ENCODE measurements around the gene CBFB. TPM values are rescaled to one million over a fixed set of nuclear protein-coding genes. Genes with fewer than 3 reads are reported as not detected.
A peak's percentile ranks its signal among the peaks of the same experiment; 100 is the strongest.

CBFB gene
- total RNA-seq, 1 experiment from 2014 or later = 185 TPM

GRCh38 chr16:67100569-67101310 is 71.8 kb downstream of the CBFB start:
- DNase-seq (ENCODE audit: low spot score) = peak; percentile 33
- Histone ChIP-seq H3K9me3 (ENCODE audit: low read depth, low read length, poor library complexity, severe bottlenecking) (no peaks in the 10 kb centered on the region), H3K4me1 (ENCODE audit: insufficient read depth, low read length, poor library complexity, severe bottlenecking) (no peaks in the 10 kb centered on the region), H3K36me3 (ENCODE audit: insufficient read depth, low read length, poor library complexity, severe bottlenecking) (peaks cover 12% of the 10 kb centered on the region), H3K27ac (ENCODE audit: low read depth, low read length, poor library complexity, severe bottlenecking) (no peak overlapping the region), H3K4me3 (ENCODE audit: low read depth, low read length, poor library complexity, severe bottlenecking) (no peak overlapping the region), H3K27me3 (replicated peaks; ENCODE audit: insufficient read depth, low read depth, low read length, poor library complexity) (no peaks in the 10 kb centered on the region)
- TF ChIP-seq EZH2 (IDR thresholded peaks at IDR 0.05; ENCODE audit: borderline replicate concordance, low read depth, low read length, poor library complexity, severe bottlenecking) (no peak), CTCF (conservative IDR thresholded peaks at IDR 0.05; ENCODE audit: low read depth, low read length) (peak; percentile 47)
- ChIA-PET POLR2A (ENCODE audit: low non-redundant PET) (no interaction called here), CTCF (interaction anchor here (0.7 to 1.6 kb wide), 2 partner anchors 83 to 87 kb away, joined by 3 to 5 read pairs; no protein-coding TSS in a partner anchor)
- BruUV-seq (replicated peaks) = no TSS peak
- intact Hi-C loops (cut with micrococcal nuclease; ENCODE audit: unreplicated experiment) = loop anchor here (5.0 kb wide), 1 partner anchor 123 kb away; no protein-coding TSS in a partner anchor

- Histone ChIP-seq H3K9me3 (ENCODE audit: low read depth, low read length, poor library complexity, severe bottlenecking) (no peaks in the 10 kb centered on the region), H3K4me1 (ENCODE audit: insufficient read depth, low read length, poor library complexity, severe bottlenecking) (no peaks in the 10 kb centered on the region), H3K36me3 (ENCODE audit: insufficient read depth, low read length, poor library complexity, severe bottlenecking) (peaks cover 12% of the 10 kb centered on the region), H3K27ac (ENCODE audit: low read depth, low read length, poor library complexity, severe bottlenecking) (no peak overlapping the region), H3K4me3 (ENCODE audit: low read depth, low read length, poor library complexity, severe bottlenecking) (no peak overlapping the region), H3K27me3 (replicated peaks; ENCODE audit: insufficient read depth, low read depth, low read length, poor library complexity) (no peaks in the 10 kb centered on the region)
- no TSS peak for BruUV-seq (replicated peaks)
- ChIA-PET POLR2A (ENCODE audit: low non-redundant PET) (no interaction called here), CTCF (interaction anchor here (0.7 kb wide), 1 partner anchor 88 kb away, joined by 3 read pairs; no protein-coding TSS in a partner anchor)
- no peak for DNase-seq (ENCODE audit: low spot score)
- 0 out of 2 replicates have a peak, but pooled peaks have one; percentile 0 for TF ChIP-seq CTCF (conservative IDR thresholded peaks at IDR 0.05; ENCODE audit: low read depth, low read length)
- no peak for TF ChIP-seq EZH2 (IDR thresholded peaks at IDR 0.05; ENCODE audit: borderline replicate concordance, low read depth, low read length, poor library complexity, severe bottlenecking)
- intact Hi-C loops (cut with micrococcal nuclease; ENCODE audit: unreplicated experiment) = loop anchor here (5.0 kb wide), 1 partner anchor 124 kb away; no protein-coding TSS in a partner anchor
Observed at GRCh38 chr16:67101311-67102082, 72.5 kb downstream of the CBFB start.

GRCh38 chr16:67104061-67104460 is 75.1 kb downstream of the CBFB start:
- ChIA-PET CTCF (interaction anchor here (0.6 to 1.1 kb wide), 2 partner anchors 11 to 51 kb away, joined by 3 to 6 read pairs; no protein-coding TSS in a partner anchor), POLR2A (ENCODE audit: low non-redundant PET) (no interaction called here)
- H3K27me3 ChIP-seq (replicated peaks; ENCODE audit: insufficient read depth, low read depth, low read length, poor library complexity) = no peaks in the 10 kb centered on the region
- TF ChIP-seq CTCF (conservative IDR thresholded peaks at IDR 0.05; ENCODE audit: low read depth, low read length) = peak; percentile 34; the same call in 1 of the 2 replicates
- TF ChIP-seq EZH2 (IDR thresholded peaks at IDR 0.05; ENCODE audit: borderline replicate concordance, low read depth, low read length, poor library complexity, severe bottlenecking) = no peak
- H3K36me3 ChIP-seq (ENCODE audit: insufficient read depth, low read length, poor library complexity, severe bottlenecking) = peaks cover 5% of the 10 kb centered on the region
- no TSS peak for BruUV-seq (replicated peaks)
- no peak overlapping the region for H3K4me3 ChIP-seq (ENCODE audit: low read depth, low read length, poor library complexity, severe bottlenecking)
- H3K9me3 ChIP-seq (ENCODE audit: low read depth, low read length, poor library complexity, severe bottlenecking) = no peaks in the 10 kb centered on the region
- intact Hi-C loops (cut with micrococcal nuclease; ENCODE audit: unreplicated experiment) = loop anchor here (5.0 kb wide), 1 partner anchor 127 kb away; no protein-coding TSS in a partner anchor
- peaks cover 3% of the 10 kb centered on the region for H3K4me1 ChIP-seq (ENCODE audit: insufficient read depth, low read length, poor library complexity, severe bottlenecking)
- no peak overlapping the region for H3K27ac ChIP-seq (ENCODE audit: low read depth, low read length, poor library complexity, severe bottlenecking)
- DNase-seq (ENCODE audit: low spot score) = no peak
